ENCODE data around the gene HASPIN. TPM values are rescaled to one million over a fixed set of nuclear protein-coding genes. Genes with fewer than 3 reads are reported as not detected.

Gene HASPIN
- 0.31 and 1.6 TPM in 2 replicates for total RNA-seq

GRCh38 chr17:3723556-3724377, at the start of gene HASPIN:
Gene HASPIN, plus strand, starts transcription at chr17:3723903. Its CDS starts 33 bp downstream, at chr17:3723936.

DNA sequence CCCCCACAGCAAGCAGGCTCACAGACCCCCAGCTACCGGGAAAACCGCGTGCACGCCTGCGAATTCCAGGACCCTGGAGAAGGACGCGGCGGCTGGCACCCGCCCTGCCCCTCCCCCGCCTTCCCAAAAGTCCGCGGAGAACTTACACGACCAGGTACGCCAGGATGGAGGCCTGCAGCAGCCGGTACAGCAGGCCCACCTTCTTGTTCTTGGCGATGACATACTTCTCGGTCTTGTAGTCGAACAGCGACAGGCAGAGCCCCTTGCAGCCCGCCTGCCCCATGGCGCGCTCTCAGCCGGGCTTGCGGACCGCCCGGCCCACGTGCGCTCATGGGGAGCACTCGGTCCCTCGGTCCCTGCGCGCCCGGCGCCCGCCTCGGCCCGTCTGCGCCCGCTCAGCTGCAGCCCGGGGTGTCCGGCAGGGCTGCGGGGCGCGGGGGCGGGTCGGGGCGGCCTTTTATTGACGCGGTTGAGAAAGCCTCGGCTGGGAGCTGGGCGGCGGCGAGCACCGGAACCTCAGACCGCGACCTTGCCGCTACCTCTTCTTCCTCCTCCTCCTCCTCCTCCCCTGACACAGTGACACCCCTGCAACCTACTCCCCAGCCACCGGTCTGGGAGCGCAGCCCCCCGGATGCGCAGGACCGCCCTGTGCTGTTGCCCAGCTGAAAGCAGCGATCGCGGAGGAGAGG, 27.8 kb upstream of the HASPIN start, which contains the start of gene P2RX5:
P2RX5 (minus strand) TSS at position 433 of the 689 bp plus-strand sequence; CDS start at position 283, 150 bp downstream.

Other genes starting within 250 kb of the HASPIN start
- gene ASPA, start 247.9 kb upstream of the HASPIN start, total RNA-seq, result 7.0 and 7.8 TPM in 2 replicates
- 1.0 and 4.7 TPM in 2 replicates for gene TRPV3, start 166.1 kb upstream of the HASPIN start, total RNA-seq
- gene TRPV1, start 114.5 kb upstream of the HASPIN start, total RNA-seq, result 1.5 and 2.3 TPM in 2 replicates
- gene SHPK, start 87.7 kb upstream of the HASPIN start, total RNA-seq, result 8.3 and 10.7 TPM in 2 replicates
- 13.9 and 23.1 TPM in 2 replicates for gene CTNS, start 87.1 kb upstream of the HASPIN start, total RNA-seq
- gene TAX1BP3, start 55.3 kb upstream of the HASPIN start, total RNA-seq, result 169 and 191 TPM in 2 replicates
- 4.7 and 8.5 TPM in 2 replicates for gene EMC6, start 55.1 kb upstream of the HASPIN start, total RNA-seq
- gene P2RX5, start 27.7 kb upstream of the HASPIN start, total RNA-seq, result 0.20 and 1.2 TPM in 2 replicates
- 5.7 and 13.4 TPM in 2 replicates for gene ITGAE, start 77.3 kb downstream of the HASPIN start, total RNA-seq
- 12.6 and 15.4 TPM in 2 replicates for gene NCBP3, start 122.3 kb downstream of the HASPIN start, total RNA-seq
- 3.3 and 3.5 TPM in 2 replicates for gene CAMKK1, start 169.2 kb downstream of the HASPIN start, total RNA-seq
- not detected in 2 replicates for gene P2RX1, start 192.6 kb downstream of the HASPIN start, total RNA-seq
- gene ATP2A3, start 240.5 kb downstream of the HASPIN start, total RNA-seq, result 0.06 TPM in 1 of 2 replicates, not detected in the other

All from cardiac ventricle fibroblast (primary cell).